GM12873 (cell line): Measurements from ENCODE around the gene TSN.
A peak's percentile ranks its signal among the peaks of the same experiment; 100 is the strongest.

Experiments
- CTCF ChIP-seq: IDR thresholded peaks from 2 replicates; pipeline ENCODE4 v1.5.1; 2012; ENCODE audit warnings: low read depth, mild to moderate bottlenecking, moderate library complexity, low read length, control low read depth; ENCODE audit not compliant: insufficient read depth; ENCODE audit errors: missing control alignments

TSN gene

GRCh38 chr2:121803503-121803902 lies 48.1 kb downstream of the TSN start:
- no peak for TF ChIP-seq CTCF

- TF ChIP-seq CTCF: no peak
These were observed 48.9 kb downstream of the TSN start for GRCh38 chr2:121804340-121804739.

GRCh38 chr2:121804997-121805765 lies 49.7 kb downstream of the TSN start:
- TF ChIP-seq CTCF: no peak

- TF ChIP-seq CTCF: no peak
These were observed 50.3 kb downstream of the TSN start for GRCh38 chr2:121805766-121806143.

GRCh38 chr2:121809607-121810006 lies 54.2 kb downstream of the TSN start:
- TF ChIP-seq CTCF: no peak

GRCh38 chr2:121810959-121811853 lies 55.8 kb downstream of the TSN start:
- TF ChIP-seq CTCF: peak; percentile 71

GRCh38 chr2:121815216-121815615 lies 59.8 kb downstream of the TSN start:
- TF ChIP-seq CTCF: no peak
